HCT116 (cell line): ENCODE data around the gene COPB1. TPM values are rescaled to one million over a fixed set of nuclear protein-coding genes. Genes with fewer than 3 reads are reported as not detected.

Experiments used
- ATAC-seq: fragments of 200-7000 bp; cut with Tn5 transposase; 2 replicates; pipeline ENCODE4 v1.9.1; 2020; ENCODE audit warnings: mild to moderate bottlenecking, moderate library complexity
- BruUV-seq: library from RNA; stranded (reverse); fragments of 400-500 nt; replicated peaks from 2 replicates; lab custom pipeline; 2021; lab: Mats Ljungman, UMichigan
- CTCF ChIA-PET: fragments of 300-600 bp; sonication (Branson Sonifier 250); formaldehyde crosslinking; loops from one replicate; lab custom pipeline; 2021; ENCODE audit warnings: antibody characterized with exemption; lab: Charles Lee
- POLR2A ChIA-PET: fragments of 300-600, 350-600 bp; sonication (Branson Sonifier 250); formaldehyde crosslinking; loops from one replicate; lab custom pipeline; 2021; ENCODE audit warnings: antibody characterized with exemption; lab: Charles Lee
- RAD21 ChIA-PET, 2 experiments: fragments of 300-600 bp; sonication (Branson Sonifier 250); formaldehyde crosslinking; loops; one replicate each; lab custom pipeline; 2023; ENCODE audit warnings: low total read pairs in 2 of 2; ENCODE audit not compliant: uncharacterized antibody in 2 of 2, unreplicated experiment in 2 of 2, low non-redundant PET in 1 of 2; lab: Charles Lee
- DNase-seq: peaks from one replicate; pipeline ENCODE4 v3.0.0-alpha.2; 2010; ENCODE audit warnings: low read depth, low spot score
- H2AFZ ChIP-seq: fragments of 200-600 bp; shearing (Covaris generic), sonication (generic); 2 replicates; pipeline ENCODE4 v1.6.1; 2017; ENCODE audit warnings: low read depth, mixed run types, mixed read lengths, antibody characterized with exemption, low read length; ENCODE audit not compliant: poor library complexity, severe bottlenecking
- H3K27ac ChIP-seq: 2 replicates; pipeline ENCODE4 v1.5.1; 2012; ENCODE audit warnings: low read depth, low read length
- H3K27me3 ChIP-seq: fragments of 200-600 bp; sonication (generic); 2 replicates; pipeline ENCODE4 v1.6.1; 2016; ENCODE audit warnings: mixed run types, low read length, mixed read lengths; ENCODE audit not compliant: insufficient read depth
- H3K36me3 ChIP-seq, 2 experiments: fragments of 200-500 bp in 1 of 2; fragments of 200-600 bp in 1 of 2; sonication (Bioruptor generic) in 1 of 2; sonication (generic) in 1 of 2; 2 replicates each; pipeline versions ENCODE4 v1.5.1 to v1.6.1; 2014 to 2016; ENCODE audit warnings: low read length in 2 of 2, inconsistent platforms in 1 of 2, mixed read lengths in 1 of 2, mixed run types in 1 of 2; ENCODE audit not compliant: insufficient read depth in 2 of 2, control insufficient read depth in 1 of 2
- H3K4me1 ChIP-seq, 2 experiments: fragments of 200-600 bp in 1 of 2; sonication (generic) in 1 of 2; 2 replicates each; pipeline versions ENCODE4 v1.5.1 to v1.6.1; 2012 to 2017; ENCODE audit warnings: low read length in 2 of 2, inconsistent platforms in 1 of 2, mild to moderate bottlenecking in 1 of 2, mixed read lengths in 1 of 2, mixed run types in 1 of 2, moderate library complexity in 1 of 2; ENCODE audit not compliant: insufficient read depth in 2 of 2, control insufficient read depth in 1 of 2
- H3K4me2 ChIP-seq: fragments of 200-600 bp; sonication (generic); 2 replicates; pipeline ENCODE4 v1.6.1; 2017; ENCODE audit warnings: mixed run types, low read length, mixed read lengths
- H3K4me3 ChIP-seq, 2 experiments: fragments of 200-600 bp in 1 of 2; sonication (generic) in 1 of 2; replicated peaks in 1 of 2; 2 replicates each; pipeline ENCODE4 v1.5.1; 2011 to 2016; ENCODE audit warnings: low read length in 2 of 2, control low read depth in 1 of 2, low read depth in 1 of 2, mild to moderate bottlenecking in 1 of 2, mixed read lengths in 1 of 2, mixed run types in 1 of 2
- H3K79me2 ChIP-seq: fragments of 200-600 bp; sonication (generic); 2 replicates; pipeline ENCODE4 v1.6.1; 2017; ENCODE audit warnings: mild to moderate bottlenecking, mixed run types, low read length, moderate library complexity, mixed read lengths; ENCODE audit not compliant: insufficient read depth
- H3K9ac ChIP-seq: fragments of 200-600 bp; sonication (generic); 2 replicates; pipeline ENCODE4 v1.6.1; 2016; ENCODE audit warnings: low read length, mixed read lengths
- H3K9me2 ChIP-seq: fragments of 200-600 bp; sonication (generic), shearing (Covaris generic); 2 replicates; pipeline ENCODE4 v1.6.1; 2017; ENCODE audit warnings: mixed run types, mild to moderate bottlenecking, moderate library complexity; ENCODE audit not compliant: insufficient read depth
- H3K9me3 ChIP-seq, 2 experiments: fragments of 200-500 bp in 1 of 2; fragments of 200-600 bp in 1 of 2; sonication (Bioruptor generic) in 1 of 2; sonication (generic) in 1 of 2; 2 replicates each; pipeline ENCODE4 v1.6.1; 2014 to 2017; ENCODE audit warnings: low read length in 2 of 2, mixed read lengths in 2 of 2, inconsistent platforms in 1 of 2, low read depth in 1 of 2, mild to moderate bottlenecking in 1 of 2, mixed run types in 1 of 2, moderate library complexity in 1 of 2; ENCODE audit not compliant: control insufficient read depth in 1 of 2, insufficient read depth in 1 of 2
- H4K20me1 ChIP-seq: fragments of 200-600 bp; sonication (generic), shearing (Covaris generic); 2 replicates; pipeline ENCODE4 v1.6.1; 2017; ENCODE audit warnings: mixed run types, mild to moderate bottlenecking, moderate library complexity; ENCODE audit not compliant: insufficient read depth
- RAD21 ChIP-seq: IDR thresholded peaks from 2 replicates; pipeline ENCODE4 v1.6.1; 2012; ENCODE audit warnings: low read depth, mild to moderate bottlenecking
- SRF ChIP-seq: IDR thresholded peaks from 2 replicates; pipeline ENCODE4 v1.6.1; 2012; ENCODE audit warnings: low read depth
- intact Hi-C: fragments of 100-400 bp; cut with micrococcal nuclease; formaldehyde crosslinking; loops from 2 replicates; pipeline ENCODE4 v1.10.0; 2022
- total RNA-seq: library from RNA; stranded (reverse); gene quantifications from one replicate; pipeline ENCODE4 v1.2.1, GENCODE V29; 2021; ENCODE audit not compliant: unreplicated experiment
- TF ChIP-seq, protein P1 (sequence below), 3 experiments: fragments of 200-600 bp in 1 of 3; sonication (generic) in 1 of 3; IDR thresholded peaks in 2 of 3; conservative IDR thresholded peaks in 1 of 3; 2 replicates each; pipeline ENCODE4 v1.5.1; 2012 to 2017; ENCODE audit warnings: low read depth in 2 of 3, low read length in 2 of 3, antibody characterized with exemption in 1 of 3, borderline replicate concordance in 1 of 3, control low read depth in 1 of 3, mild to moderate bottlenecking in 1 of 3, mixed read lengths in 1 of 3, mixed run types in 1 of 3, moderate library complexity in 1 of 3; ENCODE audit not compliant: insufficient read depth in 1 of 3

Gene COPB1
- total RNA-seq, 1 experiment from 2014 or later, result 95.5 TPM

DNA sequence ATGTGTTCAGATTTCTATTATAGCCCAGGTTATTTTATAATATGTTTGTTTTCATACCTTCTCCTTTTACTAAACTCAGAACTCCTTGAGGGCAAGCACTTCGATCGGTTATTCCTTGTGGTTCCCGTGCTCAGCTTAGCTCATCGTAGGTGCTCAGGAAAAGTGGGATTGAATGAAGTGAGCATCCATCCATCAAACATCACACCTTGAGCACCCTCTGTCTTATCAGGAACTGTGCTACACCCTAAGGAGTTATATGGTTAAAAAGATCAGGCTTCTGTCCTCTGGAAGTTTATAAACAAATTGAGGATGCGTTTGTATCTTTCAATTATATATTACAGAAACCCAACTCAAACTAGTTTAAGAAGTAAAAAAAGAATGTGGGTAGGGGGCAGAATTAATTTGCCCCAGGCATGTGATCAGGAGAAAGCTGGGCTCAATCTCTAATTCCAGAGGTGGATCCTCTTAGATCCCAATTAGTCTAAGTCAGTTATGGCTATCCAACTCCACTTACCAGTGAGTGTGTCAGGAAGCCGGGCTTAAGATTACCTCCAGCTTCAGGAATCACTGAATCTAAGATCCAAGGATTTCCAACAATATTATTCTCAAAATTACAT lies 80.7 kb downstream of the COPB1 start:
- Histone ChIP-seq H3K27ac (no peak overlapping the region), H2AFZ (no peak overlapping the region), H4K20me1 (no peaks in the 10 kb centered on the region), H3K4me2 (0 out of 2 replicates have a peak overlapping the region, but pooled peaks have one; percentile 14), H3K79me2 (no peaks in the 10 kb centered on the region), H3K9me2 (no peaks in the 10 kb centered on the region), H3K27me3 (no peaks in the 10 kb centered on the region), H3K4me3 (no peak overlapping the region), H3K9ac (no peak overlapping the region), H3K36me3 (no peaks in the 10 kb centered on the region), H3K9me3 (no peaks in the 10 kb centered on the region), H3K4me1 (peaks cover 14 to 36% of the 10 kb centered on the region in 2 experiments)
- TF ChIP-seq RAD21 (peak; percentile 76), SRF (no peak)
- TF ChIP-seq, protein P1, sequence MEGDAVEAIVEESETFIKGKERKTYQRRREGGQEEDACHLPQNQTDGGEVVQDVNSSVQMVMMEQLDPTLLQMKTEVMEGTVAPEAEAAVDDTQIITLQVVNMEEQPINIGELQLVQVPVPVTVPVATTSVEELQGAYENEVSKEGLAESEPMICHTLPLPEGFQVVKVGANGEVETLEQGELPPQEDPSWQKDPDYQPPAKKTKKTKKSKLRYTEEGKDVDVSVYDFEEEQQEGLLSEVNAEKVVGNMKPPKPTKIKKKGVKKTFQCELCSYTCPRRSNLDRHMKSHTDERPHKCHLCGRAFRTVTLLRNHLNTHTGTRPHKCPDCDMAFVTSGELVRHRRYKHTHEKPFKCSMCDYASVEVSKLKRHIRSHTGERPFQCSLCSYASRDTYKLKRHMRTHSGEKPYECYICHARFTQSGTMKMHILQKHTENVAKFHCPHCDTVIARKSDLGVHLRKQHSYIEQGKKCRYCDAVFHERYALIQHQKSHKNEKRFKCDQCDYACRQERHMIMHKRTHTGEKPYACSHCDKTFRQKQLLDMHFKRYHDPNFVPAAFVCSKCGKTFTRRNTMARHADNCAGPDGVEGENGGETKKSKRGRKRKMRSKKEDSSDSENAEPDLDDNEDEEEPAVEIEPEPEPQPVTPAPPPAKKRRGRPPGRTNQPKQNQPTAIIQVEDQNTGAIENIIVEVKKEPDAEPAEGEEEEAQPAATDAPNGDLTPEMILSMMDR (IDR thresholded peaks at IDR 0.05 in 2 of 3, conservative IDR thresholded peaks at IDR 0.05 in 1 of 3; ENCODE audit: borderline replicate concordance in 1 of 3, insufficient read depth in 1 of 3, low read depth in 2 of 3, low read length in 2 of 3), result peak; percentile 66 to 75 (median 74); a peak in 5 of 6 replicates
- DNase-seq, result peak; percentile 48
- no TSS peak for BruUV-seq
- ChIA-PET CTCF (interaction anchor here (0.6 to 2.3 kb wide), 20 partner anchors 9 to 270 kb away, joined by 3 to 60 read pairs (median 4); no protein-coding TSS in a partner anchor), RAD21 (interaction anchor here (0.6 to 1.3 kb wide), 3 partner anchors 116 to 118 kb away, joined by 3 to 7 read pairs (median 4); no protein-coding TSS in a partner anchor), POLR2A (interaction anchor here (1.0 kb wide), 1 partner anchor 38 kb away, joined by 3 read pairs; no protein-coding TSS in a partner anchor)
- intact Hi-C loops, result loop anchor here (2.0 kb wide), 1 partner anchor 118 kb away; no protein-coding TSS in a partner anchor
- ATAC-seq, result peak; percentile 77
